ENCODE data around the gene POU4F1.
"Not testable (repeated sequence)": the region's sequence is repeated elsewhere in the genome, so short reads cannot be mapped to it uniquely, and the experiment has no call there.

Gene POU4F1

GRCh38 chr13:78603240-78603957 is at the start of gene POU4F1:
TSS of gene POU4F1 (minus strand) at chr13:78603552. CDS start at chr13:78603326, 226 bp downstream.
- DNase-seq = peak; percentile 82 to 88

- DNase-seq = no peak
Observed at GRCh38 chr13:78652651-78653050, 49.3 kb upstream of the POU4F1 start.

- no peak for DNase-seq
Observed at GRCh38 chr13:78650717-78651083, 47.3 kb upstream of the POU4F1 start.

GRCh38 chr13:78649997-78650716 is 46.8 kb upstream of the POU4F1 start:
- DNase-seq = no peak

- not testable (repeated sequence) for DNase-seq
Observed at GRCh38 chr13:78647109-78647678, 43.8 kb upstream of the POU4F1 start.

GRCh38 chr13:78638216-78638615 is 34.9 kb upstream of the POU4F1 start:
- no peak for DNase-seq

GRCh38 chr13:78636495-78636894 is 33.1 kb upstream of the POU4F1 start:
- DNase-seq = no peak

- no peak for DNase-seq
Observed at GRCh38 chr13:78632996-78633395, 29.6 kb upstream of the POU4F1 start.

- no peak for DNase-seq
Observed at GRCh38 chr13:78631077-78631476, 27.7 kb upstream of the POU4F1 start.

- no peak for DNase-seq
Observed at GRCh38 chr13:78630511-78630910, 27.2 kb upstream of the POU4F1 start.

- no peak for DNase-seq
Observed at GRCh38 chr13:78625384-78625783, 22.0 kb upstream of the POU4F1 start.

- no peak for DNase-seq
Observed at GRCh38 chr13:78623132-78623531, 19.8 kb upstream of the POU4F1 start.

- no peak for DNase-seq
Observed at GRCh38 chr13:78620936-78621470, 17.7 kb upstream of the POU4F1 start.

- no peak for DNase-seq
Observed at GRCh38 chr13:78618411-78618810, 15.1 kb upstream of the POU4F1 start.

GRCh38 chr13:78611040-78611439 is 7.7 kb upstream of the POU4F1 start:
- DNase-seq = no peak

- DNase-seq = no peak
Observed at GRCh38 chr13:78610381-78610883, 7.1 kb upstream of the POU4F1 start.

GRCh38 chr13:78609464-78610205 is 6.3 kb upstream of the POU4F1 start:
- peak in 1 of 2 experiments; percentile 21 for DNase-seq

GRCh38 chr13:78608688-78609463 is 5.5 kb upstream of the POU4F1 start:
- no peak for DNase-seq

- no peak for DNase-seq
Observed at GRCh38 chr13:78608252-78608687, 4.9 kb upstream of the POU4F1 start.

GRCh38 chr13:78607409-78608251 is 4.3 kb upstream of the POU4F1 start:
- DNase-seq = no peak

Measured in SHP77 (cell line).